Kidney epithelial cell (primary cell): ENCODE results near the gene PYGO2. TPM values are rescaled to one million over a fixed set of nuclear protein-coding genes. Genes with fewer than 3 reads are reported as not detected.

Source experiments
- DNase-seq: peaks from one replicate; pipeline ENCODE4 v3.0.0-alpha.2; 2010; ENCODE audit warnings: low read depth
- H3K27me3 ChIP-seq: 2 replicates; pipeline ENCODE4 v1.6.0; 2011; ENCODE audit warnings: low read length; ENCODE audit not compliant: control insufficient read depth, insufficient read depth
- H3K36me3 ChIP-seq: 2 replicates; pipeline ENCODE4 v1.5.1; 2011; ENCODE audit warnings: low read length; ENCODE audit not compliant: control insufficient read depth, insufficient read depth
- H3K4me3 ChIP-seq: 2 replicates; pipeline ENCODE4 v1.5.1; 2011; ENCODE audit warnings: low read depth, mild to moderate bottlenecking, control low read depth, low read length
- CTCF ChIP-seq: IDR thresholded peaks from 2 replicates; pipeline ENCODE4 v1.5.1; 2011; ENCODE audit warnings: mild to moderate bottlenecking, moderate library complexity, low read length, control low read depth, inconsistent platforms; ENCODE audit not compliant: insufficient read depth, poor library complexity, severe bottlenecking
- total RNA-seq: library from RNA; depleted of rRNA; stranded (reverse); fragments of >200 nt; gene quantifications from 2 replicates; pipeline ENCODE4 v1.2.3, GENCODE V29; 2015

Gene PYGO2
- total RNA-seq, 1 donor from 2014 or later, result 21.2 TPM

DNA sequence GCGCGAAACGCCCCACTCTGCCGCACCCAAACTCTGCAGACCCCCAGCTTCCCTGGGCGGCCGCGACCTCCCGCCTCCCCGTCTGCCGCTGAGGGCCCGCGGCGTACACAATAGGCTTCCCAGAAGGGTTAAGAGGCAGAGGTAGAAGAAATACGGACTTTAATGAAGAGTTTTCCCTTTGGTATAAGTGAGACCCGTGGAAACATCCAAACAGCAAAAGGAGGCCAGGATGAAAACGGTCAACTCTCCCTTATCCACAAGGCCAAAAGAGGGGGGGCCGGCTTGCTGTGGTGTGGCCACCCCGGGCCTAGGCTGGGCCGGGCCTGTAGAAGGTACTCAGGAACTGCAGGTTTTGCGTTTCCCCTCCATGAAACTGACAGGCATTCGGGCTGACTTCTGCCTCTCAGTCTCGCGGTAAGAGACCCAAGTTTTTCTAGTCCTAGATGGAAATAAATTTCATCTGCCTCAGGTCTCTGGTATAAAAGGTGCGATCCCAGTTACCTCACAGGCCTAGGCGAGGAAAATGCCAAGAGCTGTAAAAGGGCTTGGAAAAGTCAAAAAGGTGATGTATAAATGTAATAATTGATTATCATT lies 671 bp upstream of the PYGO2 start:
- peak overlapping the region; percentile 67 for H3K4me3 ChIP-seq
- no peaks in the 10 kb centered on the region for H3K27me3 ChIP-seq
- no peak for DNase-seq
- peaks cover 4% of the 10 kb centered on the region for H3K36me3 ChIP-seq
- no peak for TF ChIP-seq CTCF

GRCh38 chr1:154960446-154961136 lies 991 bp downstream of the PYGO2 start:
- DNase-seq, result no peak
- TF ChIP-seq CTCF, result no peak
- peak overlapping the region; percentile 67 for H3K4me3 ChIP-seq
- H3K27me3 ChIP-seq, result no peaks in the 10 kb centered on the region
- H3K36me3 ChIP-seq, result peaks cover 4% of the 10 kb centered on the region

- Histone ChIP-seq H3K27me3 (no peaks in the 10 kb centered on the region), H3K36me3 (peaks cover 2% of the 10 kb centered on the region), H3K4me3 (no peak overlapping the region)
- TF ChIP-seq CTCF, result no peak
- no peak for DNase-seq
These were observed 2.2 kb downstream of the PYGO2 start for GRCh38 chr1:154959426-154959780.

DNA sequence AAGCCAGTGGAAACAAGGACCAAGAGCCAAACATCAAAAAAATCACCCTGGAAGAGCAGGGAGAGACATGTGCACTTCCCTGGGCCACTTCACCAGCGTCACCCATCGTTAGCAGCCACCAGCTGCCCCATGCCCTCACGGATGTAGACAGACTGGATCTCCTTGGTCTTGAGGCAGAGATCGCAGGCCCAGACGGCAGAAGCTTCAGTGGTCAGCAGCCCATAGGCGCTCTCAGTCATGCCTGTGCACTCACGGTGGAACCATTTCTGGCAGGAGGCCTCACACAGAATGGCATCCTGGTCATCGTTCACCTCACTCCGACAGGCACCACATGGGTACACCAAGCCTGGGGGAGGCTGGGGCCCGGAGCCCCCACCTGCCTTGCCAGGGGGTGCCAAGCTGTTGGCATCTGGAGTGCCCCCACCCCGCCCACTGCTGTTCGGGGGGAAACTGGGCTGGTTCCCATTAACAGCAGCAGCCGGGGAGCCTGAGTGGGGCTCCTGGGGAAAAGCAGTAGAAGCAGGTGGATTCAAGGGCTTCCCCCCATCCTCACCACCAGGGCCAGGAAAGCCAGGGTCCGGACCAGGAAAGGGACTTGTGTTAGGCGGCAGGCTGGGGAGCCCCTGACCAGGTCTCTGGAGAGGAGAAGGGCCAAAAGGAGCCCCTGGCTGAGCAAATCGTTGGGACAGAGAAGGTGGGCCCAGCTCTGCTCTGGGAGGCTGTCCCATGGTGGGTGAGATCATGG lies 2.7 kb downstream of the PYGO2 start:
- no peaks in the 10 kb centered on the region for H3K27me3 ChIP-seq
- H3K36me3 ChIP-seq, result peaks cover 2% of the 10 kb centered on the region
- no peak overlapping the region for H3K4me3 ChIP-seq
- no peak for DNase-seq
- TF ChIP-seq CTCF, result no peak

DNA sequence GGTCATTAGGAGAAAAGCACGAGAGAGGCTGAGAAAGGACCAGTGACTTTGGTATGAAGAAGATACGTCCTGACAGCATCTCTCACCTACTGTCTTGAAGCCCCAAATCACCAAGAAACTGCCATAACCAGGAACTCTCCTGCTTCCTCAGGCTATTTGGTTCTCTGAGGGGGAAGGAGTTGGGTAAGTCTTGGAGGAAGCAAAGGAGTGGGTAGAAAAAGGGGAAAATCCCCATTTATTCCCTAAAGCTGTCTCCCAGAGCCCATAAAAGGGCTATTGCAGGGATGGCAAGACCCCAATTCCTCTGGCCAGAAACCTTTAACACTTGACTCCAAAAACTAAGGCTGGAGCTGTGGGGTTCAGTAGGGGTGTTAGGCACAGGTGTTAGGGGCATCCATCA lies 3.5 kb downstream of the PYGO2 start:
- H3K36me3 ChIP-seq, result peaks cover 2% of the 10 kb centered on the region
- H3K27me3 ChIP-seq, result no peaks in the 10 kb centered on the region
- no peak for DNase-seq
- TF ChIP-seq CTCF, result no peak
- H3K4me3 ChIP-seq, result no peak overlapping the region
